HFF-Myc (cell line): Measurements from ENCODE around the gene GAMT.

Experiments used
- DNase-seq: peaks from one replicate; pipeline ENCODE4 v3.0.0-alpha.2; 2011; ENCODE audit warnings: low read depth; ENCODE audit errors: extremely low read depth
- H3K4me3 ChIP-seq: replicated peaks from 2 replicates; pipeline ENCODE4 v1.5.1; 2011; ENCODE audit warnings: low read depth, mild to moderate bottlenecking, control low read depth, low read length
- TF ChIP-seq, protein P1 (sequence below): IDR thresholded peaks from 2 replicates; pipeline ENCODE4 v1.5.1; 2012; ENCODE audit warnings: mild to moderate bottlenecking, low read depth, low read length, control low read depth; ENCODE audit errors: missing control alignments

GAMT gene

DNA sequence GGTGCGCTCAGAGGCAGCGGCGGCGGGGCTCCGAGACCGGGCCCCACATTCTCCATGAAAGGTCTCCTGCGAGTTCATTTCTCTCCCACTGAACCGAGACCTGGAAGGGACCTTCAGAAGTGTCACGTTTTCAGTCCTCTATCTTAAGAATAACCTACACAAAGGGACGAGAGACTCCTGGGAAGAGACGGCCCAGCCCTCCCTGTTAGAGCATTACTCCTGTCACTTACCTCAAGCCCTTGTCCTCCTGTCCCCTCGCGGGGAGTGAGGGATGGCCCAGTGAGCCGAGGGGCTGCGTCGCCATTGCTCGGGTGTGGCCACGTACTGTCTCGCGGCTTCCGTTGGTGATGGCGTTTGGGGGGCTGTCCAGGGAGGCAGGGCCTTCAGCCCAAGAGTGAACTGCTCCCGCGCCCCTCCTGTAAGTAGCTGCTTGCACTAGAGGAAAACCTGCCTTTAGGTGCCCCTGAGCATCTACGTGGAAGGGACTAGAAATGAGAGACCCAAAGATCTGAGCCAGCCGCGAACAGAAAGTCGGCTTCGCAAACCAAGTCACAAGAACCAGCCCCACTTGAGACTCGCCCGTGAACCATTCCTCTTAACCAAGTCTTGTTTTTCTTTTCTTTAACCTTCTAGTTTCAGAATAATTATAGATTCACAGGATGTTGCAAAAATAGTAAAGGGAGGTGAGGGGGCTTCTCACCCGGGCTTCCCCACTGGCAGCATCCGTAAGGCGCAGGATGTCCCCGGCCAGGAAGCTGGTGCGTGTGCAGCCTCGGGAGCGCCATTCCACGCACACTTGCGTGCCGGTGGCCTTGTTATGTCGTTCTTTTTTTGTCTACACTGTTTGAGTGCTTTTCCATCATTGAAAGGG lies 38.7 kb downstream of the GAMT start:
- no peak for DNase-seq
- TF ChIP-seq, protein P1, sequence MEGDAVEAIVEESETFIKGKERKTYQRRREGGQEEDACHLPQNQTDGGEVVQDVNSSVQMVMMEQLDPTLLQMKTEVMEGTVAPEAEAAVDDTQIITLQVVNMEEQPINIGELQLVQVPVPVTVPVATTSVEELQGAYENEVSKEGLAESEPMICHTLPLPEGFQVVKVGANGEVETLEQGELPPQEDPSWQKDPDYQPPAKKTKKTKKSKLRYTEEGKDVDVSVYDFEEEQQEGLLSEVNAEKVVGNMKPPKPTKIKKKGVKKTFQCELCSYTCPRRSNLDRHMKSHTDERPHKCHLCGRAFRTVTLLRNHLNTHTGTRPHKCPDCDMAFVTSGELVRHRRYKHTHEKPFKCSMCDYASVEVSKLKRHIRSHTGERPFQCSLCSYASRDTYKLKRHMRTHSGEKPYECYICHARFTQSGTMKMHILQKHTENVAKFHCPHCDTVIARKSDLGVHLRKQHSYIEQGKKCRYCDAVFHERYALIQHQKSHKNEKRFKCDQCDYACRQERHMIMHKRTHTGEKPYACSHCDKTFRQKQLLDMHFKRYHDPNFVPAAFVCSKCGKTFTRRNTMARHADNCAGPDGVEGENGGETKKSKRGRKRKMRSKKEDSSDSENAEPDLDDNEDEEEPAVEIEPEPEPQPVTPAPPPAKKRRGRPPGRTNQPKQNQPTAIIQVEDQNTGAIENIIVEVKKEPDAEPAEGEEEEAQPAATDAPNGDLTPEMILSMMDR = no peak
- no peak overlapping the region for H3K4me3 ChIP-seq

DNA sequence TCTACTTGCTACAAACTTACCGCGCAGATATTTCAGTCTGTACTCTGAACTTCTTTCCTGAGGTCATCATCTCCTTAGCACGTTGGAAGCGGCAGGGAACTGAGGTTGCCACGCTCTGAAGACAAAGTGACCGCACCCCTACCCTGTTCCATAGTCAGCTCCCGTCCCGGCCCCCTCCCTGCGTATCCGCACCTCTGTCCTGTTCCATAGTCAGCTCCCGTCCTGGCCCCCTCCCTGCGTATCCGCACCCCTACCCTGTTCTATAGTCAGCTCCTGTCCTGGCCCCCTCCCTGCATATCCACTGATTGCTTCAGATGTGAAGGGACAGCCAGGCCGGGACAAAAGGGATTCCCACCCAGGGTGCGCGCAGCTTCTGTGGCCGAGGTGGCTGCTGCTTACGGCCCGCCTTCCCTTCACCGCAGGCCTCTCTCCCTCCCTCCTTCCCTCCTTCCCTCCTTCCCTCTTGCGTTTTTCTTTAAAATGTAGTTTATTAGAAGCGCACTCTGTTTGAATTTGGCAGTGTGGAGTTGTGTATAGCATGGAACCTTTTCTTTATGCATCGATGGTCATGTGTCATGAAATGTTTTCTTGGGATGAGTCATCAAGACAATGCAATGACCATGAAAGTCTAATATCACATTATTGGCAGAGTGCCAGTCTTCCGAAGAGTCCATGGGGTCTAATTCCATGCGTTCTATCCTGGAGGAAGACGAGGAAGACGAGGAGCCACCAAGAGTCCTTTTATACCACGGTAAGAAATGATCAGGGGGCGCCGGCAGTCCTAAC lies 39.5 kb downstream of the GAMT start:
- H3K4me3 ChIP-seq = peak overlapping the region; percentile 42
- DNase-seq = no peak
- TF ChIP-seq, protein P1 = no peak

DNA sequence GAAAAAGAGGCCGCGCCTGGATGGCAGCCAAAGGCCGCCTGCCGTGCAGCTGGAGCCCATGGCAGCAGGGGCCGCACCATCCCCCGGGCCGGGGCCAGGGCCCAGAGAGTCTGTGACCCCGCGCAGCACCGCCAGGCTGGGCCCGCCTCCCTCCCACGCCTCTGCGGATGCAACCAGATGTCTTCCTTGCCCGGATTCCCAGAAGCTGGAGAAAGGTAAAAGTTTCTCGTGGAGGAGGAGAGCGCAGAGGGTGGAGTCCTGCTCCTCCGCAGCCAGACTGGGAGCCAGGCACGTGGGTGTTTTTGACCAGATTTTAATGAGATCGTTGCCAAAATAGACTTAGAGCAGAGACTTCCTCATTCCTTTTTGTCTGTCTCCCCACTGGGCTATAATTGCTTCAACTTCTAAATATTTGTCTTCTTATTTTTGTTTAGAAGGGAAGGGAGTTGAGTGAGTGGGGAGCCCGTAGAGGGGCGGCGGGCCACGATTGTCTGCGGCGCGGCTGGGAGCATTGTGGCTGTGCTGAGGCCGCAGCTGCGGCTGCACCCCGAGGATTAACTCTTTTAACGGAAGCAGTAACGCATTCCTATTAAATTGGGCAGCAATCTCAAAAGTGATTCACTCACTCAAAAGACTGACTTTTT lies 40.4 kb downstream of the GAMT start:
- DNase-seq = peak; percentile 69
- H3K4me3 ChIP-seq = peak overlapping the region; percentile 42
- TF ChIP-seq, protein P1 = no peak

DNA sequence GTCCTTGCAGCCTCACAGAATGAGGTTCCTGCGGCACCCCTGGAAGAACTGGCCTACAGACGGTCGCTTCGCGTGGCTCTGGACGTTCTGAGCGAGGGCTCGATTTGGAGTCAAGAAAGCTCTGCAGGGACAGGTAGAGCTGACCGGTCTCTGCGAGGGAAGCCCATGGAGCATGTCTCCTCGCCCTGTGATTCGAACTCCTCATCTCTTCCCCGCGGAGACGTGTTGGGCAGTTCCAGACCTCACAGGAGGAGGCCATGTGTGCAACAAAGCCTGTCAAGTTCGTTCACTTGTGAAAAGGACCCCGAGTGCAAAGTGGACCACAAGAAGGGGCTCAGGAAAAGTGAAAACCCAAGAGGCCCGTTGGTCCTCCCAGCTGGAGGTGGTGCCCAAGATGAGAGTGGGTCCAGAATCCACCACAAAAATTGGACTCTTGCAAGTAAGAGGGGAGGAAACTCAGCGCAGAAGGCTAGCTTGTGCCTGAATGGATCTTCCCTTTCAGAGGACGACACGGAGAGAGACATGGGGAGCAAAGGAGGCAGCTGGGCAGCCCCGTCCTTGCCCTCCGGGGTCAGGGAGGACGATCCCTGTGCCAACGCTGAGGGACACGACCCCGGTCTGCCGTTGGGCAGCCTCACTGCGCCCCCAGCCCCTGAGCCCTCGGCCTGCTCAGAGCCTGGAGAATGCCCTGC lies 41.1 kb downstream of the GAMT start:
- H3K4me3 ChIP-seq = peak overlapping the region; percentile 42
- DNase-seq = no peak
- TF ChIP-seq, protein P1 = no peak

DNA sequence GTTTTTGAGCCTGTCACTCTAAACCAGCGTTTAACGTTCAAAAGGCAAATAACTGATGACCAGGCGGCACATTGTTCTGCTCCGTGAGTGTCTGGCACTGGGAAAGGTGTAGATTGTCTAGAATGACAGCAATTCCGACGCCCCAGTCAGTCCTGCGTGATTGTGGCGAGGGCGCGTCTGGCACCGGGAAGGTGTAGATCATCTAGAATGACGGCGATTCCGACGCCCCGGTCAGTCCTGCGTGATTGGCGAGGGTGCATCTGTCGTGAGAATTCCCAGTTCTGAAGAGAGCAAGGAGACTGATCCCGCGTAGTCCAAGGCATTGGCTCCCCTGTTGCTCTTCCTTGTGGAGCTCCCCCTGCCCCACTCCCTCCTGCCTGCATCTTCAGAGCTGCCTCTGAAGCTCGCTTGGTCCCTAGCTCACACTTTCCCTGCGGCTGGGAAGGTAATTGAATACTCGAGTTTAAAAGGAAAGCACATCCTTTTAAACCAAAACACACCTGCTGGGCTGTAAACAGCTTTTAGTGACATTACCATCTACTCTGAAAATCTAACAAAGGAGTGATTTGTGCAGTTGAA lies 43.7 kb downstream of the GAMT start:
- no peak overlapping the region for H3K4me3 ChIP-seq
- no peak for DNase-seq
- TF ChIP-seq, protein P1 = no peak

DNA sequence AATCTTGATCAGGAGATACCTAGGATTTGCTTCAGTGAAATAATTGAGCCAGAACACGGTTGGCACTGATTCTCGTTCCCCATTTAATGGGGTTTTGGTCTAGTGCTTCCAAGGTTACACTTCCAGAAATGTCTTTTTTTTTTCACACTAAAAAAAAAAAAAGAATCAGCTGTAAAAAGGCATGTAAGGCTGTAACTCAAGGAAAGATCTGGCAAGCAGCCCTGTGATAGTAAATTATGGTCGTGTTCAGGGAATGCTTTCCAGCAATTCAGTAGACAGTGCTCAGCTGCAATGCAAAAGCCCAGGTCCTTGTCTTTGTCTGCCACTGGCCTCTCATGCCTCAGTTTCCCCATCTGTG lies 44.9 kb downstream of the GAMT start:
- no peak overlapping the region for H3K4me3 ChIP-seq
- TF ChIP-seq, protein P1 = no peak
- no peak for DNase-seq
